ENCODE results near the gene KRT76.

DNA sequence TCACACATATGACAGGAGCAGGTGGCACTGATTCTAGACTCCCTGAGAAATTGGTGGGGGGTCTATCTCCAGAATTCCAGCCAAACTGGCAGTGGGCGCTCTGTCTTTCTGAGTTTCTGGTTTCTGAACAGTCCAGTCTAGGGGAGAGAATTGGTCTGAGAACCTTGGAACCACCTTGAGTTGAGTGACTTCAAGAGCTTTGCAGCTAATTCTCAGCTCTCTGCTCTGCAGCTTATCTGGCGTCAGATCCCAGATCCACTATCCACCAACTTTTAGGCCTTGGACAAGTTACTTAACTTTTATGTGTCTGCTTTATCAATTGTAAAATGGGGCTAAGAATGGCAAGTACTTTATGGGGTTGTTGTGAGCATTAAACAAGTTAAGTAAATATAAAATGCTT, 1.7 kb upstream of the KRT76 start:
- TF ChIP-seq, protein P1, sequence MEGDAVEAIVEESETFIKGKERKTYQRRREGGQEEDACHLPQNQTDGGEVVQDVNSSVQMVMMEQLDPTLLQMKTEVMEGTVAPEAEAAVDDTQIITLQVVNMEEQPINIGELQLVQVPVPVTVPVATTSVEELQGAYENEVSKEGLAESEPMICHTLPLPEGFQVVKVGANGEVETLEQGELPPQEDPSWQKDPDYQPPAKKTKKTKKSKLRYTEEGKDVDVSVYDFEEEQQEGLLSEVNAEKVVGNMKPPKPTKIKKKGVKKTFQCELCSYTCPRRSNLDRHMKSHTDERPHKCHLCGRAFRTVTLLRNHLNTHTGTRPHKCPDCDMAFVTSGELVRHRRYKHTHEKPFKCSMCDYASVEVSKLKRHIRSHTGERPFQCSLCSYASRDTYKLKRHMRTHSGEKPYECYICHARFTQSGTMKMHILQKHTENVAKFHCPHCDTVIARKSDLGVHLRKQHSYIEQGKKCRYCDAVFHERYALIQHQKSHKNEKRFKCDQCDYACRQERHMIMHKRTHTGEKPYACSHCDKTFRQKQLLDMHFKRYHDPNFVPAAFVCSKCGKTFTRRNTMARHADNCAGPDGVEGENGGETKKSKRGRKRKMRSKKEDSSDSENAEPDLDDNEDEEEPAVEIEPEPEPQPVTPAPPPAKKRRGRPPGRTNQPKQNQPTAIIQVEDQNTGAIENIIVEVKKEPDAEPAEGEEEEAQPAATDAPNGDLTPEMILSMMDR (IDR thresholded peaks at IDR 0.05), result no peak
- TF ChIP-seq ZFX (IDR thresholded peaks at IDR 0.05; ENCODE audit: borderline replicate concordance), result no peak
